WI38 (cell line): ENCODE results near the gene ARHGAP26.

Source experiments
- H3K4me3 ChIP-seq: 2 replicates; pipeline ENCODE4 v1.5.1; 2011; ENCODE audit warnings: low read depth, mild to moderate bottlenecking, control low read depth, low read length
- TF ChIP-seq, protein P1 (sequence below): IDR thresholded peaks from 2 replicates; pipeline ENCODE4 v1.5.1; 2012; ENCODE audit warnings: low read depth, mild to moderate bottlenecking, control low read depth, low read length

ARHGAP26 gene

GRCh38 chr5:143174714-143175398 is 404.7 kb downstream of the ARHGAP26 start:
- TF ChIP-seq, protein P1, sequence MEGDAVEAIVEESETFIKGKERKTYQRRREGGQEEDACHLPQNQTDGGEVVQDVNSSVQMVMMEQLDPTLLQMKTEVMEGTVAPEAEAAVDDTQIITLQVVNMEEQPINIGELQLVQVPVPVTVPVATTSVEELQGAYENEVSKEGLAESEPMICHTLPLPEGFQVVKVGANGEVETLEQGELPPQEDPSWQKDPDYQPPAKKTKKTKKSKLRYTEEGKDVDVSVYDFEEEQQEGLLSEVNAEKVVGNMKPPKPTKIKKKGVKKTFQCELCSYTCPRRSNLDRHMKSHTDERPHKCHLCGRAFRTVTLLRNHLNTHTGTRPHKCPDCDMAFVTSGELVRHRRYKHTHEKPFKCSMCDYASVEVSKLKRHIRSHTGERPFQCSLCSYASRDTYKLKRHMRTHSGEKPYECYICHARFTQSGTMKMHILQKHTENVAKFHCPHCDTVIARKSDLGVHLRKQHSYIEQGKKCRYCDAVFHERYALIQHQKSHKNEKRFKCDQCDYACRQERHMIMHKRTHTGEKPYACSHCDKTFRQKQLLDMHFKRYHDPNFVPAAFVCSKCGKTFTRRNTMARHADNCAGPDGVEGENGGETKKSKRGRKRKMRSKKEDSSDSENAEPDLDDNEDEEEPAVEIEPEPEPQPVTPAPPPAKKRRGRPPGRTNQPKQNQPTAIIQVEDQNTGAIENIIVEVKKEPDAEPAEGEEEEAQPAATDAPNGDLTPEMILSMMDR = no peak
- no peak overlapping the region for H3K4me3 ChIP-seq

GRCh38 chr5:143176048-143176447 is 405.9 kb downstream of the ARHGAP26 start:
- TF ChIP-seq, protein P1 = no peak

GRCh38 chr5:143177263-143177983 is 407.2 kb downstream of the ARHGAP26 start:
- TF ChIP-seq, protein P1 = no peak

More at GRCh38 chr5:143176048-143176447, 405.9 kb downstream of the ARHGAP26 start:
- H3K4me3 ChIP-seq = no peak overlapping the region

DNA sequence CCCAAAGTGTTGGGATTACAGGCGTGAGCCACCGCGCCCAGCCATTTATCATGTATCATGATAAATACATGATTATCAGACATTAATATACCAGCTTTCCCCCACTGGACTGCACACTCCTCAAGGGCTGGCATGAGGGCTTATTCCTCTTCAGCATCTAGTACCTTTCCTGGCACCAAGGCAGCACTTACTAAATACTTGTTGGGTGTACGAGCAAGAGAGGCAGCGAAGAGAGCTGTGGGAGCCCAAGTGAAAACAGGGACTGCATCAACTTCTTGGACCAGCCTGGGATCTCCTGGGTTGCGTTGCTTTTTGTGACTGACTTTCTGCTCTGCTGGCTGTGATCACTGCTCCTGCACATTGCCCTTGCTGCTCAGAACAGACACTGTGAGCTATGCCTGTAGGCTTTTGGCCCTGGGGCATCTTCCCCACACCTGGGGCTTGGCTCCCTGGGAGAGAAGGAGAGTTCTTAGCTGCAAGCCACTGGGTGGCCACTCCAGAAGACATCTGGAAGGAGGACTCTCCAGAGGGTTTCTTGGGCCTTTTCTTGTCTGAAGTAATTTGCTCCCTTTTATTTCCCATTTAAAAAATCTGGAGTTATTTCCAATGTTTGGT is 409.1 kb downstream of the ARHGAP26 start:
- TF ChIP-seq, protein P1 = no peak
- H3K4me3 ChIP-seq = no peak overlapping the region

More at GRCh38 chr5:143177263-143177983, 407.2 kb downstream of the ARHGAP26 start:
- no peak overlapping the region for H3K4me3 ChIP-seq

GRCh38 chr5:143180751-143181150 is 410.6 kb downstream of the ARHGAP26 start:
- TF ChIP-seq, protein P1 = no peak
- no peak overlapping the region for H3K4me3 ChIP-seq

GRCh38 chr5:143181173-143181572 is 411.0 kb downstream of the ARHGAP26 start:
- H3K4me3 ChIP-seq = no peak overlapping the region
- TF ChIP-seq, protein P1 = no peak

GRCh38 chr5:143182106-143182505 is 411.9 kb downstream of the ARHGAP26 start:
- TF ChIP-seq, protein P1 = no peak
- no peak overlapping the region for H3K4me3 ChIP-seq
